Testis (tissue), 3 donors: ENCODE measurements around the gene CISD2. TPM values are rescaled to one million over a fixed set of nuclear protein-coding genes. Genes with fewer than 3 reads are reported as not detected.
"Not testable (repeated sequence)": the region's sequence is repeated elsewhere in the genome, so short reads cannot be mapped to it uniquely, and the experiment has no call there.

ENCODE experiments used
- DNase-seq: peaks from one replicate; pipeline ENCODE4 v3.0.0-alpha.2; 2019
- H3K27ac ChIP-seq, 2 donors: fragments of 200-600 bp; sonication (generic); one replicate each; pipeline ENCODE4 v1.5.1; 2019
- H3K27me3 ChIP-seq: fragments of 200-600 bp; sonication (generic); one replicate; pipeline ENCODE4 v1.5.1; 2019
- H3K36me3 ChIP-seq: fragments of 200-600 bp; sonication (generic); one replicate; pipeline ENCODE4 v1.5.1; 2017; ENCODE audit warnings: low read depth; ENCODE audit errors: missing control alignments
- H3K4me1 ChIP-seq: fragments of 200-600 bp; sonication (generic); one replicate; pipeline ENCODE4 v1.5.1; 2019
- H3K4me3 ChIP-seq, 2 donors: fragments of 200-600 bp; sonication (generic); one replicate each; pipeline ENCODE4 v1.5.1; 2017 to 2019
- H3K9me3 ChIP-seq: fragments of 200-600 bp; sonication (generic); one replicate; pipeline ENCODE4 v1.5.1; 2017
- CTCF ChIP-seq, 3 experiments: fragments of 450-650 bp in 2 of 3; fragments of 200-600 bp in 1 of 3; sonication (generic) in 1 of 3; IDR thresholded peaks; one replicate each; pipeline ENCODE4 v1.5.1; 2016 to 2019; ENCODE audit warnings: antibody characterized with exemption in 3 of 3, mild to moderate bottlenecking in 2 of 3, moderate library complexity in 1 of 3
- POLR2A ChIP-seq: fragments of 450-650 bp; IDR thresholded peaks from one replicate; pipeline ENCODE4 v1.6.1; 2017; ENCODE audit warnings: antibody characterized with exemption, mild to moderate bottlenecking, moderate library complexity
- WGBS, 2 donors: methylation state at CpG; one replicate each; pipeline ENCODE4 v1.1.5; 2018; 5-methylcytosine and 5-hydroxymethylcytosine counted together
- intact Hi-C: fragments of 100-400 bp; cut with DNase I; formaldehyde crosslinking; loops from one replicate; pipeline ENCODE4 v1.15.1; 2023; ENCODE audit warnings: low total_unique reads
- polyA plus RNA-seq: library from polyadenylated mRNA; stranded (reverse); fragments of 350-450 nt; fragmentation: Illumina TruSeq; extraction: RNeasy Lipid Tissue Mini Kit (QIAGEN cat#74804); gene quantifications from one replicate; pipeline ENCODE4 v1.2.3, GENCODE V29; 2014; ENCODE audit warnings: low read depth, low replicate concordance; ENCODE audit not compliant: insufficient read depth
- total RNA-seq, 2 donors: library from RNA; depleted of rRNA; stranded (reverse); fragments of >200 nt; gene quantifications; one replicate each; pipeline ENCODE4 v1.2.3, GENCODE V29; 2016

CISD2 gene
- total and polyA plus RNA-seq, 3 donors from 2014 or later, result 8.4 to 19.4 (median 10.3) TPM

GRCh38 chr4:102860611-102861324 is 8.0 kb upstream of the CISD2 start:
- WGBS, 2 donors, result 93 to 97% methylated on average over 2 of the region's 2 CpGs
- intact Hi-C loops, result no loop called here
- TF ChIP-seq CTCF (IDR thresholded peaks at IDR 0.05), result no peak
- no peak for TF ChIP-seq POLR2A

GRCh38 chr4:102862016-102862415 is 6.8 kb upstream of the CISD2 start:
- Histone ChIP-seq H3K9me3 (no peaks in the 10 kb centered on the region), H3K27me3 (no peaks in the 10 kb centered on the region), H3K36me3 (no peaks in the 10 kb centered on the region), H3K4me1 (no peaks in the 10 kb centered on the region), H3K27ac (no peak overlapping the region), H3K4me3 (no peak overlapping the region)
- 81 to 95% methylated on average over 1 of the region's 1 CpG for WGBS, 2 donors
- no peak for DNase-seq
- intact Hi-C loops, result no loop called here
- TF ChIP-seq CTCF (IDR thresholded peaks at IDR 0.05), result no peak
- TF ChIP-seq POLR2A, result no peak

More at GRCh38 chr4:102860611-102861324, 8.0 kb upstream of the CISD2 start:
- Histone ChIP-seq H3K9me3 (no peaks in the 10 kb centered on the region), H3K4me3 (no peak overlapping the region), H3K4me1 (no peaks in the 10 kb centered on the region), H3K27ac (no peak overlapping the region), H3K27me3 (no peaks in the 10 kb centered on the region), H3K36me3 (no peaks in the 10 kb centered on the region)
- DNase-seq, result no peak

GRCh38 chr4:102862747-102863146 is 6.0 kb upstream of the CISD2 start:
- no peak overlapping the region for H3K27ac ChIP-seq
- TF ChIP-seq POLR2A (no peak), CTCF (IDR thresholded peaks at IDR 0.05) (no peak)
- H3K4me1 ChIP-seq, result no peaks in the 10 kb centered on the region
- WGBS, 2 donors, result 89 to 97% methylated on average over 1 of the region's 1 CpG
- no peak for DNase-seq
- H3K4me3 ChIP-seq, result no peak overlapping the region
- intact Hi-C loops, result no loop called here
- H3K27me3 ChIP-seq, result no peaks in the 10 kb centered on the region
- no peaks in the 10 kb centered on the region for H3K9me3 ChIP-seq
- H3K36me3 ChIP-seq, result no peaks in the 10 kb centered on the region

GRCh38 chr4:102865327-102865726 is 3.5 kb upstream of the CISD2 start:
- not testable (repeated sequence) for H3K4me1 ChIP-seq, H3K36me3 ChIP-seq, H3K27me3 ChIP-seq, H3K27ac ChIP-seq, H3K4me3 ChIP-seq, DNase-seq, H3K9me3 ChIP-seq
- 97 to 100% methylated on average over 5 of the region's 5 CpGs for WGBS, 2 donors
- intact Hi-C loops, result loop anchor here (5.0 kb wide), 1 partner anchor 38 kb away; the partner anchor contains the start of gene UBE2D3

- Histone ChIP-seq H3K27ac (peak overlapping the region; percentile 98), H3K4me3 (peak overlapping the region; percentile 68 to 85), H3K36me3 (no peaks in the 10 kb centered on the region), H3K4me1 (no peaks in the 10 kb centered on the region), H3K9me3 (no peaks in the 10 kb centered on the region), H3K27me3 (no peaks in the 10 kb centered on the region)
- no peak for TF ChIP-seq CTCF (IDR thresholded peaks at IDR 0.05)
- no peak for TF ChIP-seq POLR2A
- intact Hi-C loops, result loop anchor here (5.0 kb wide), 1 partner anchor 40 kb away; the partner anchor contains the start of gene UBE2D3
- DNase-seq, result no peak
- 55 to 68% methylated on average over 12 of the region's 12 CpGs for WGBS, 2 donors
Measured at GRCh38 chr4:102867278-102868152, 1.3 kb upstream of the CISD2 start.
